HG03175 (cell line): Measurements from ENCODE around the gene DCP1A.
A peak's percentile ranks its signal among the peaks of the same experiment; 100 is the strongest.
"Not testable (repeated sequence)": the region's sequence is repeated elsewhere in the genome, so short reads cannot be mapped to it uniquely, and the experiment has no call there.

Experiments used
- ATAC-seq: cut with Tn5 transposase; IDR thresholded peaks from one replicate; pipeline ENCODE4 v1.9.1; 2021; ENCODE audit warnings: mild to moderate bottlenecking, moderate library complexity; ENCODE audit not compliant: unreplicated experiment

DCP1A gene

DNA sequence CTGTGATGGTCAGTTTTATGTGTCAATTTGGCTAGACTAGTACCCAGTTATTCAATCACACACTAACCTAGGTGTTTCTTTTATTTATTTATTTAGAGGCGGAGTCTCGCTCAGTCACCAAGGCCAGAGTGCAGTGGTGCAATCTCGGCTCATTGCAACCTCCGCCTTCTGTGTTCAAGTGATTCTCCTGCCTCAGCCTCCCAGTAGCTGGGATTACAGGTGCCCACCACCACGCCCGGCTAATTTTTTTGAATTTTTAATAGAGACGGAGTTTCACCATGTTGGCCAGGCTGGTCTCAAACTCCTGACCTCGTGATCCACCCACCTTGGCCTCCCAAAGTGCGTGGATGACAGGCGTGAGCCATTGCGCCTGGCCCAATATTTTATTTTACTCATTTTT is 78.2 kb downstream of the DCP1A start:
- not testable (repeated sequence) for ATAC-seq

DNA sequence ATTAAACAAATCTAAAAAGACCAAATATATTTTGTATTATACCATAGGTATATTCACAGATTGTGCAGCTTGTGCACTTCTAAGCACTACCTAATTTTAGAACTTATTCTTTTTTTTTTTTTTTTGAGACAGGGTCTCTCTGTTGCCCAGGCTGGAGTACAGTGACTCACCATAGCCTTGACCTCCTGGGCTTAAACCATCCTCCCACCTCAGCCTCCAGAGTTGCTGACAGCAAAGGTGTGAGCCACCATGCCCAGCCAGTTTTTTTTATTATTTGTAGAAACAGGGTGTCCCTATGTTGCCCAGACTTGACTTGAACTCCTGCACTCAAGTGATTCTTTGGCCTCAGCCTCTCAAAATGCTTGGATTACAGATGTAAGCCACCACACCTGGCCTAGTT is 79.6 kb downstream of the DCP1A start:
- ATAC-seq, result no peak

DNA sequence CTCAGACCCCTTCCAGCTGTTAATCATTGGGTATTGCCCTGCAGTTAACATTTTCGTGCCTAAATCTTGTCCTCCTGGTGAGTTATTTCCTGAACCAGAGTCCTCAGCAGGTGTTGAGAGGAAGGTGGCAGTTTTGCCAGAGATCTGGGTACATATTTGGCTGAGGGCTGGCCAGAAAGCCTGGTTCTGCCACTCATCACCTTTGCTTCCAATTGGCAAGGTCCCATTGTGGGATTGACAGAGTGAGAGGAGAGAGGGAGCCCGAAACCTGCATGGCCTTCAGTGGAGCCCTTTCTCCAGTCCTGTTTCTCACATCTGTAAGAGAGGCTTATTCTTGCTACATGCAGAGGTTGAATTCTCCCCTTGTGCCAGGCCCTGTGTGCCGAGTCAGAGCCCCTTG is 82.6 kb downstream of the DCP1A start:
- no peak for ATAC-seq

DNA sequence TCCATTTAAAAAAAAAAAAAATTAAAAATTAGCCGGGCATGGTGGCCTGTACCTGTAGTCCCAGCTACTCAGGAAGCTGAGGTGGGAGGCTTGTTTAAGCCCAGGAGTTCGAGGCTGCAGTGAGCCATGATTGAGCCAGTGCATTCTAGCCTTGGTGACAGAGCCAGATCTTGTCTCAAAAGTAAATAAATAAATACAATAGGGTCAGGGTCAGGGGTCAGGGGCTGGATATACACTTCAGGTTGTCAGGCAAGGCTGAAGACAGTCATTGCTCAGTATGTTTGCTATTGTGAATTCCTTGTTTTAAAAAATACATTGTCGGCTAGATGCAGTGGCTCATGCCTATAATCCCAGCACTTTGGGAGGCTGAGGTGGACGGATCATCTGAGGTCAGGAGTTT is 83.4 kb downstream of the DCP1A start:
- no peak for ATAC-seq

DNA sequence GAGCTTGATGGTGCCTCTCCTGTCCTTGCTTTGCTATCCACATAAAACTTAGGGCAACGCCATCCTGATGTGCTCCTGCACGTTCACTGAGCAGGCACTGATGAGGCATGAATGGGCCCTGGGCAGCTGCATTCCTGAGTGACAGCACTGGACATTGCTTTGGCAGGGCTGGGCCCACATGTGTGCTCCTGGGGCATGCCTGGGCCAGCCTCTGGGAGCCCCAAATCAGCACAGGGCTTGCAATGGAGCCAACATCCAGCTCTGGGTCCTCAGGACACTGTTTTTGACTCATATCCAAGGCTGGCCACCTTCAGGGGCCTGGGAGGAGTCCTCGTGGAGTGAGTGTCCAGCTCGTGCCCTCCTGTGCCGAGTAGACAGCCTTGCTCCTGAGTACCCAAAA is 85.6 kb downstream of the DCP1A start:
- ATAC-seq, result no peak

DNA sequence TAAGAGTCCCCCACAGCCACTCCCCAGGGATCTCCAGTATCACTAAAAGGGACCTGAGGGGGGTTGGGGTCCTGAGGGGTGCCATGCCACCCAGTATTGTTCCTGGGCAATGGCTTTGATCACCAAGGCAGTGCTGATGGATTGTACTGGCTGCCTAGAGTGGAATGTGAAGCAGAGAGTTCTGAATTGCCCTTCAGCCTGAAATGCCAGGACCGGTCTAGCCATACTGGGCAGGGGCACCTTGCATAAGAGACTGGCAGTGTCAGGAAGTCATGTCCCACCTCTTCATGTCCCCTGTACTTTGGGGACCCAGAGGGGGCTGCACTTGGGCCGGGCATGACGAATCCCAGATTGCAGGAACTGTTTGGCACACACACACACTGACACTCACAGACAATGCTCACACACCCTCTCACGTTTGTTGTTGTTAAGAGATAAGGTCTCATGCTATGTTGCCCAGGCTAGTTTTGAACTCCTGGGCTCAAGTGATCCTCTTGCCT is 87.0 kb downstream of the DCP1A start:
- no peak for ATAC-seq

DNA sequence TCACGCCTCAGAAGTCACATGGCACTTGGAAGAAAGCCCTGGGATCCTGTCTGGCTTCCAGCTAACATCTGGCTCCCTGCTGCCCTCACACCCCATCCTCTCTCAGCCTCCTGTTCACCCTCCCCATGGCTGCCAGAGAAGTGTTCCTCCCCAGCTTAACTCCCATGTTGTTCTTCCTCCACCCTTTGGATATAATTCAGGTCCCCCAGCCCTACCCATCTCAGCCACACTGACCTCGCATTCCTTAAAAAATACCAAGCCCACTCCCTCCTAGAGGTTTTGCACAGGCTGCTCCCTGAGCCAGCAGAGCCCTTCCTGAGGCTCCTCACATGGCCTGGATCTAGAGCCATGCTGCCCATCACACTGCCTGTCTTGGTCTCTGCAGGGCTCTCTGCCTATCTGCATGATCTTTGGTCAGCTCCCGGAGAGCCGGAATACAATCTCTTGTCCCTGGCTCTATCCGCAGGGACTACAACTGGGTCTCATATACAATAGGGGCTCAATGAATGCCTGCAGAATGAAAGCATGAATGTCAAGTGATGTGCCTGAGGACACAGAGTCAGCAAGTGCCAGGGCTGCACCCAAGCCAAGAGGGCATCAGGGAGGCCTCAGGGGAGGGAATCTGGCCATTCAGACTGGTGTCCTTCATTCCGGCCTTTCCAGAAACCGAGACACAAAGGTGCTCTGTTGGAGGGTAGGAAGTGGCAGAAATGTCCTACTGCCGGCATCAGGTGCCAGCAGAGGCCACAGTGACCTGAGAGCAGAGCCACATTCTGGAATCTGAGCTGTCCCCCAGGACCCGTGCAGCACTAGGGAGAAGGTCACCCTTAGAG is 87.7 kb downstream of the DCP1A start:
- no peak for ATAC-seq

DNA sequence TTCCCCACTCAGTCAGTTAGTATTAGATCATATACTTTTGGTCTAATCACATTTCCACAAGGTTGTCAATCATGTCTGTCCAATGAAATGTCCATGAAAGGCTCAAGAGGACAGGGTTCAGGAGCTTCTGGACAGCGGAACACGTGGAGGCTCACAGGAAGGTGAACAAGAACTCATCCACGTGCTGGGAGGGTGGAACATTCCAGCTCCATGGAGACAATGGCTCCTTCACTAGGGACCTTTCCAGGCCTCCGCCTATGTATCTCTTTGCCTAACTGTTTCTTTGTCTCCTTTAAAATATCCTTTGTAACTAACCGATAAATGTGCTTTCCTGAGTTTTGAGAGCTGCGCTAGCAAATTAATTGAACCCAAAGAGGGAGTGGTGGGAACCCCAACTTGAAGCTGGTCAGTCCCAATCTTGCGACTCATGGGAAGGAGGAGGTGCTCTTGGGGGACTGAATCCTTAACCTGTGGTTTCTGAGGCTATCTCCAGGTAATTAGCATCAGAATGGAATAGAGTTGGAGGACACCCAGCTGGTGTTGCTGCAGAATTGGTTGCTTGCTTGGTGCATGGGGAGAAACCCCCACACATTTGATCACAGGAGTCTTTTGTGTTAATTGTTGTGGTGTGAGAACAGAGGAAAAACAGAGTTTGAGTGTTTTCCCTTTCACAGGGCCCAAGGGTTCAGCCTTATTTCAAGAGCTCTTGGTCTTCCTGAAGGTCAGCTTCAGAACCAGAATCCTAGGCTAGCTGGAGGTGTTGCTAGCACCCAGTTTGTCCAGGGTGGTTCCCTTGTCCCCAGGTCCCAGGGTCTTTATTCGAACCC is 88.5 kb downstream of the DCP1A start:
- no peak for ATAC-seq

DNA sequence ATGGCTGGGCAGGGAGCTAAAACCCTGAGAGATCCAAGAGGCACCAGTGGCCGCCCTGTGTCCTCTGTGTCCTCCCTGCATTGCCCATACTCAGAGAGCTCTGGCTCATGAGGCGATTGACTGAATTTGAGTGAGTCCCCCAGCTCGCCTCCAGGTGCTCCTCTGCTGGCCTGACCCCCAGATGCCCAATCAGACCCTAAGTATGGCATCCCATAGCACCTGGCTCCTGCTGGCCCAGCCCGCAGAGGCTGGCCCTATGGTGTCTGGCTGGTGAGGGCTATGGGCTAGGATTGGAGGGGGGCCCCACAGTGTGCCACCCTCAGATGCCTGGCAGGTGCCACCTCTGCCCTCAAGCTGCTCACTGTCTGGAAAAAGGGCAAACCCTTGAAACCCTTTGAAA is 89.9 kb downstream of the DCP1A start:
- no peak for ATAC-seq

DNA sequence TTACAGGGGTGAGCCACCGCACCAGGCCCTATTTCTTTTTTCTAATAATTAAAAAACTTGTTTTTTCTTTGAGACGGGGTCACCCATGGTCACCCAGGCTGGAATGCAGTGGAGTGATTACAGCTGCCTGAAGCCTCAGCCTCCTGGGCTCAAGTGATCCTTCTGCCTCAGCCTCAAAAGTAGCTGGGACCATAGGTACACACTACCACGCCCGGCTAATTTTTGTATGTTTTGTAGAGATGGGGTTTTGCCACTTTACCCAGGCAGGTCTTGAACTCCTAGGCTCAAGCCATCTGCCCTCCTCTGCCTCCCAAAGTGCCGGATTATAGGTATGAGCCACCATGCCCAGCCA is 90.7 kb downstream of the DCP1A start:
- no peak for ATAC-seq

DNA sequence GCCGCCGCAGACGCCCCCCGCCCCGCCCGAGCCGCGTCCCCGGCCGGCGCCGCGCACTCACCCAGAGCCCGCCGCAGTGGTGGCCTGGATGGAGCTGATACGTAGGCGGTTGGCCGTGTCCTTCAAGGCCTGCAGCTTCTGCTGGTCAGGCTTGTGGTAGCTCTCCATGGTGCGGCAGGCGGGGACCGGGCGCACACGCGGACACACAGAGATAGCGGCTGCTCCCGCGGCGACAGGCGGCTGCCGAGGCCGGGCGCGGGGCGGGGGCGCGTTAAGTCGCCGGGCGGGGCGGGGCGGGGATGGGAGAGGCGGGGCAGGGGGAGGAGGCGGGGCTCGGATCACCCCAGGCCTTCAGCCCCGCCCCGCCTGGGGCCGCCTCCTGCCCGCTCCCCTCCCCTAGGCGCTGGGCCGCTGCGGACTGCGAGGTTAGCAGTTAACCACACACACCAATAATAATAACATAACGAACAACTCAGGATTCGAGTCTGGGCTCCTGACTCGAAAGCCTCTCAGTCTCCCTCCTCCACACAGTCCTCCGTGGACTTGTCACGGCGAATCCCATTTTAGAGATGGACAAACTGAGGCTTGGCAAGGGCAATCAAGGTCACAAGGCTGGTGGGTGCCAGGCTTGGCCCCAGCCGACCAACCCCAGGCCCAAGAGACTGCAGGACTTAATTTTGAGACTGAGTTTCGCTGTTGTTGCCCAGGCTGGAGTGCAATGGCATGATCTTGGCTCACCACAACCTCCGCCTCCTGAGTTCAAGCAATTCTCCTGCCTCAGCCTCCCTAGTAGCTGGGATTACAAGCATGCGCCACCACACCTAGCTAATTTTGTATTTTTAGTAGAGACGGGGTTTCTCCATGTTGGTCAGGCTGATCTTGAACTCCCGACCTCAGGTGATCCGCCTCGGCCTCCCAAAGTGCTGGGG is 91.3 kb downstream of the DCP1A start, which contains the start of gene TKT:
Gene TKT, minus strand, starts transcription at position 248 of the 929 bp plus-strand sequence. Its CDS starts 80 bp downstream, at position 168.
- ATAC-seq, result peak; percentile 60

DNA sequence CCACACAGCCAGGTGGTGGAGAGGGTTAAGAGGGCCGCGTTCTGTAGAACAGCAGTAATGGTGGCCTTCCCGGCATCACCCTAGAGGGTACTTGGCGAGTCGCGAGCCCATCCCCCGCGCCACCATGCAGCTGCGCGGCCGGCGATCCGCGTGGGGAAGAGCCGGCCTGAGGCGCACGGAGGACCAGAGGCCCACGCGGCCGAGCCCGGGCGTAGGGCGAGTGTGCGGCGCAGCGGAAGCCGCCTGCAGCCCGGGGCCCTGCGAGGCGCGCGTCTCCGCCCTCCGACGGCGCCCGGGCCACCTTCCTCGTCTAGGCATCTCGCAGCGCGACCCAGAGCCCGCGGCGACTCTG is 91.9 kb downstream of the DCP1A start:
- ATAC-seq, result peak; percentile 44

DNA sequence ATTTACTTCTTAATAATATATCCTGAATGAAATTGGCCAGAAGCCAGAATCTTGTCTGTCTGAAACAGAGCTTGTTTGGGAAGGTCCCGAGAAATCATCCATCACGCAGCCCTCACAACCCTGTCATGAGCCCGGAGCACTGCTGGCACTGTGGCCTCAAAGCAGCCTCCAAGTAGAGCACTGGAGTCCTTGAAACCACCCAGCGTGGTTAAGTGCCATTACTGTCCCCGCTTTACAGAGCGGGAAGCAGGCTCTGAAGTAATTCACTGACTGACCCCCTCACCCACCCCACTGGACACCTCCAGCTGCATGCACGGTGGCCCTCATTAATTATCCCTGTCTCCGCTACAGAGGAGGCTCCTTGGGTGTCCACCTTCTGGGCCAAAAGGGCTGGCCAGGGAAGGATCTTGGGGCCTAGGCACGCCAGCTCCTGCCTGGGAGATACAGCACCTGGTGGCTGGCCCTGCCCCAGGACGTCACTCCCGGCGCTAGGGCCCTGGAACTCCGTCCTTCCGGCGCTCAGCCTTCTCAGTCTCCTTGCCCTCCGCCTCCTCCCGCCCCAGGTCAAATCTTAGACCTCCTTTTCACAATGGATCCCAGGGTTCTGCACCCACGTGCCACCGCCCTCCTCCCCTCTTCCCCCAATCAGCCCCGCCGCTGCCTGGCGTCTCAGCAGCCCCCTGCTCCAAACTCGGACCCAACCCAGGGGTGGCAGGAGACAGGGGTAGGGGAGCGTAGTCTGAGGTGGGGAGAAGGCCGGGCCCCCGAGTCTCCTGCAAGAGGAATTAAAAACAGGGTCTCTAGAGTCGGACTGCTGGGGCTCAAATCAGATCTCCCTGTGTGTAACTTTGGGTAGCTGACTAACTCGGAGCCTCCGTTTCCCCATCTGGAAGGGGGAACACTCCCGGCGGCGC is 92.6 kb downstream of the DCP1A start:
- peak; percentile 55 for ATAC-seq

DNA sequence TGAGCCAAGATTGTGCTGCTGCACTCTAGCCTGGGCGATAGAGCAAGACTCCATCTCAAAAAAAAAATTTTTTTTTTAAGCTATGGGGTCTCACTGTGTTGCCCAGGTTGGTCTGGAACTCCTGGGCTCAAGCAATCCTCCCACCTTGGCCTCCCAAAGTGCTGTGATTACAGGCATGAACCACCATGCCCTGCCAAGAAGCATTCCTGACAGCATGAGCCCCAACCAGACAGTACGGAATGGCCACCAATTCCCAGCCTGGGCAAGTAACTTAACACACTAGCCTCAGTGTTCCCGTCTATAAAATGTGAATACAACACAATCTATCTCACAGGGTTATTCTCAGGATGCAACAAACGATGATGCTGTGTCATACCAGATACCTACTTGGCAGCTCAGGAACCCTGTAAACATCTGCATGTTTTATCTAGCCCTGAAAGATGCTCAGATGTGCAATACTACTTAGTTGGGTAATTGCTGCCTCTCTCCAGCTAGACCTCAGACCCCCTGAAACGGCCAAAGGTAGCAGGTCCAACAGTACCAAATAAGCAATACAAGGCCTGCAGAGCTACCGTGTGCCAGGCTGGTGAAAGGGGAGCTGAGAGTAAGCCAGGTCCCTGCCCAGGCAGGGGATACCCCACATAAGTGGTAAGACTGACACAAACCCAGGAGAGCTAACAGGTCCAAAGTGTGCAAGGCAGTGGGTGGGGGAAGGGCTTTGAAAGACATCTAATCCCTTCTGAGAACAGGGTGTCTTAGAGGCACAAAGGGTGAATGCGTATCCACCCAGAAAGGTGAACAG is 93.4 kb downstream of the DCP1A start:
- no peak for ATAC-seq

DNA sequence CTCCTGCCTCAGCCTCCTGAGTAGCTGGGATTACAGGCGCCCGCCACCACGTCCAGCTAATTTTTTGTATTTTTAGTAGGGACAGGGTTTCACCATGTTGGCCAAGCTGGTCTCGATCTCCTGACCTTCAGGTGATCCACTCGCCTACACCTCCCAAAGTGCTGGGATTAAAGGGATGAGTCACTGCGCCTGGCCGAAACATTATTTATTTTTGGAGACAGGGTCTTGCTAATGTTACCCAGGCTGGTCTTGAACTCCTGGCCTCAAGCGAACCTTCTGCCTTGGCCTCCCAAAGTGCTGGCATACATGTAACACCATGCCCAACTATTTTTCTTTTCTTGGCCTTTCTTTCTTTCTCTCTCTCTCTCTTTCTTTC is 94.4 kb downstream of the DCP1A start:
- not testable (repeated sequence) for ATAC-seq

DNA sequence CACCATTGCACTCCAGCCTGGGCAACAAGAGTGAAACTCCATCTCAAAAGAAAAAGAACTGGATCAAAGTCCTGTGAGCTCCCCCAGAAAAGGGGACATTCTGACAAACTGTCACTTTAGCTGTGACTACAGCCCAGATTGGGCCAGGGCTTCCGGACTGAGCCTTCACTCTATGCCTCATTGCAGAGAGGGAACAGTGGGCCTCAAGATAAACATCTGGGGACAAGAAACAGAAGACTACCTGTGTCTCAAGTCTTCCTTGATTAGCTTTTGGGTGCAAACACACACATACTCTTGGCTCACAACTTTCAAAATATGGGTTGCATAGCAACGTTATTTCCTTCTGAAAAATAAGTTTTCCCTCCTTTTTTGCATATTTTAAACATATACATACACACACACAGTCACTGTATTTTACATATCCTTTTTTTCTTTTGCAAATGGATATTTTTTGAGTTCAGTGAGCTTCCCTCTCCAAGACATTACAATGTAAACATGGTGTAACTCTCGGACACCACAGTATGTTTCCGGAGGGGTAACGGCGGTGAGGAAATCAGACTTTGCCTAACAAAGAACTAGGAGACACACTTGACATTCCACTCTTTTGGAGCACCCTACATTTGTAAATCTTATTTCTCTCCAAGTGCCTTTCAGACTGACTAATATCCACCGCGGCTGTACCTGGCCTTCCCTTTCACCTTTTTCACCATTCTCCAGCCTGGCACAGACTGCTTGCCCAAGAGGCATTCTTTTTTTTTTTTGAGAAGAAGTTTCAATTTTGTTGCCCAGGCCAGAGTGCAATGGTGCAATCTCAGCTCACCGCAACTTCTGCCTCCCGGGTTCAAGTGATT is 95.0 kb downstream of the DCP1A start:
- ATAC-seq, result no peak

DNA sequence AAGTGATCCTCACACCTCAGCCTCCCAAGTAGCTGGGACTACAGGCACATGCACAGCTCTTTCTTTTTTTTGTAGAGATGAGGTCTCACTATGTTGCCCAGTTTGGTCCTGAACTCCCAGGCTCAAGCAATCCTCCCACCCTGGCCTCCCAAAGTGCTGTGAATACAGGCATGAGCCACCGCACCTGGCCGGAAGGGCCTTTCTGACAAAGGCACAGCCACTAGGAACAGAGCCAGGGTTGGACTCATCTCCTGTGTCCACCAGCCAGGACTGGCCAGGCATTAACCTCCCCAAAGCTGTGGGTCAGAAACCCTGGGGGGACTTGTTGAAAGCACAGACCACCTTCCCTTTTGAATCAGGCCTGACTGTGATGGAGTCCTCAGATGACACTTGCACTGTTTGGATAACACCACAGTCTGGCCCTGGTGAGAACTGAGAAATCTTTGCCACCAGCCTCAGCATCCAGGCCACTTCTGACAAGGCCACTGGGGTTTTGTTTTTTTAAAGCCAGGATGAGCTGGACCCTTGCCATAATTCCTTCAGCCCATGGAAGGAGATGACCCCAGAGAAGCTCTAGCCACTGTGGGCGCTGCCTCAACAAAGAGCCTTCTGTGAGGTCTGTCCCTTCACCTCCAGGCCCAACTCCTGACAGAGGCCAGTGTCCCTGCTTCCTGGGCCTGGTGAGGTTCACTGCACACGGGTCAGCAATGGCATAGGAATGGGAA is 96.3 kb downstream of the DCP1A start:
- ATAC-seq, result no peak

DNA sequence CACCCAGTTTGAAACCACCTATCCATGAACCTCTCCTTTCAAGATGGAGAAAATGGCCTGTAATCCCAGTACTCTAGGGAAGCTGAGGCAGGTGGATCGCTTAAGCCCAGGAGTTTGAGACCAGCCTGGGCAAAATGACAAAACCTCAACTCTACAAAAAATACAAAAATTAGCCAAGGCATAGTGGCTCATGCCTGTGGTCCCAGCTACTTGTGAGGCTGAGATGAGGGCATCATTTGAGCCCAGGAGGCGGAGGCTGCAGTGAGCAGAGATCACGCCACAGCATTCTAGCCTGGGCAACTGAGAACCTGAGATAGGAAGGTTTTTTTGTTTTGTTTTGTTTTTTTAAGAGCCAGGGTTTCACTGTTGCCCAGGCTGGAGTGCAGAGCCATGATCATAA is 96.9 kb downstream of the DCP1A start:
- ATAC-seq, result no peak
